DMS153 treated with DMSO at 0.1 percent for 48 hours (cell line): ENCODE data around the gene FASTK.

ENCODE experiments used
- DNase-seq: peaks from one replicate; lab custom pipeline; 2025; ENCODE audit not compliant: unreplicated experiment; lab: John Stamatoyannopoulos, UW

FASTK gene

GRCh38 chr7:151083071-151083823, 2.6 kb upstream of the FASTK start, which contains the start of gene TMUB1:
TSS of gene TMUB1 (minus strand) at chr7:151083493. CDS start at chr7:151082563, 930 bp downstream.
- DNase-seq = peak; percentile 29

DNA sequence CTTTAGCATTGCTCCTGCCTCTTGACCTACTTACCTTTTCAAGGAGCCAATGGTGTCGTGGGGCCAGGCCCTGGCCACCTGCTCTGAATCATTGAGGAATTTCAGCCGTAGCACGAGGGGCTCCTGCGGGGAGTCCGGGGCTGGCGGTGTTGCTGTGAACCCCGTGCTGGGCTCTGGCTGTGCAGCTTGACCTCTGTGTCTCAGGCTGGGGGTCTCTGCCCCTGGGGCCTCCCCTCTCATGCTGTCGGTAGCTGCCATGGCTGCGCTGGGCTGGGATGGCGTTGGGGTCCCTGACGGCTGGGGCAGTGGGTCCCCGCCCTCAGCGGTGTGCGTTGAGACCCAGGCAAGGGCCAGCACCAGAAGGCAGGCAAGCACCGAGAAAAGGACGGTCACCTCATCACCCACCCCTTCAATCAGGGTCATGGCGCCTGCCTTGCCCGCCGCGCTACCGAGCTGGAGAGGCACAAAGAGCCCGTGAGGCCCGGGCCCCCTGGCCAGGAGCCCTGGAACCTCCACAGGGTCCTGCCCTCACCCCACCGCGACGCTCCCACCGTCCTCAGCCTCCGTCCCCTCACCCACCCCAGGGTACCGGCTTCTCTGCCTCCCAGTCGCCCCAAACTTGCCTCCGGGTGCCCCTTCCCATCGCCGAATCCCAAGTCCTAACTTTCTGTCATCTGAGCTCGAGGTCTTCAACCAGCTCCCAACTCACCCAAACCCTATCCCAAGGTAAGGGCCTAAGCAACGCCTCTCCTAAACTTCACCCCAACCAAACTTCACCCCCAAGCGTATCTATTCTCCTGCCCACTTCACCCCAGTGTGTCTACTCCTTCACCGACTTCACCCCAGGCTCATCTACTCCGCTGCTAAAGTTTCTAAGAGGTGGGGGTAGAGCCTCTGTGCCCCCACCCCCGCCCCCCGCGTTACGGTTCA, 1.8 kb upstream of the FASTK start:
- no peak for DNase-seq

- no peak for DNase-seq
Measured at GRCh38 chr7:151081170-151082101, 827 bp upstream of the FASTK start.

DNA sequence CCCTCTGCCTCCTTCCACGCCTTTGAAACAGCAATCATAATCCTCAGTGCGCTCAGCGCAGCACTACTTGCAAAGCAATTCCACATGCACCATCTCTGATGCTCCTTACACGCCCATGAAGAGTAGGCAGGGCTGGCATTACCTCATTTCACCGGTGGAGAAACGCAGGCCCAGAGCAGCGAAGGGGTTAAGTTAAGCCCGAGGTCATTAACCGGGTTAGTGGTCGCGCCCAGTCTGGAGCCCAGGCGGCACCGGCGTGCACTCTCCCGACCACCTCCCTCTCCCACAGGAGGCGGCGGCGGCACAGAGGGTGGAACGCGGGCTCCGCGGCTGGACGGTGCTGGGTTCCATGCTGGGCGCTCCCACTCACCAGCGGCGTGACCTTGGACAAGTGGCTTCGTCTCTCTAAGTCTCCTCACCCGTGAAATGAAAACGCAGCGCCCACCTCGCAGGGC, 515 bp downstream of the FASTK start:
- no peak for DNase-seq

DNA sequence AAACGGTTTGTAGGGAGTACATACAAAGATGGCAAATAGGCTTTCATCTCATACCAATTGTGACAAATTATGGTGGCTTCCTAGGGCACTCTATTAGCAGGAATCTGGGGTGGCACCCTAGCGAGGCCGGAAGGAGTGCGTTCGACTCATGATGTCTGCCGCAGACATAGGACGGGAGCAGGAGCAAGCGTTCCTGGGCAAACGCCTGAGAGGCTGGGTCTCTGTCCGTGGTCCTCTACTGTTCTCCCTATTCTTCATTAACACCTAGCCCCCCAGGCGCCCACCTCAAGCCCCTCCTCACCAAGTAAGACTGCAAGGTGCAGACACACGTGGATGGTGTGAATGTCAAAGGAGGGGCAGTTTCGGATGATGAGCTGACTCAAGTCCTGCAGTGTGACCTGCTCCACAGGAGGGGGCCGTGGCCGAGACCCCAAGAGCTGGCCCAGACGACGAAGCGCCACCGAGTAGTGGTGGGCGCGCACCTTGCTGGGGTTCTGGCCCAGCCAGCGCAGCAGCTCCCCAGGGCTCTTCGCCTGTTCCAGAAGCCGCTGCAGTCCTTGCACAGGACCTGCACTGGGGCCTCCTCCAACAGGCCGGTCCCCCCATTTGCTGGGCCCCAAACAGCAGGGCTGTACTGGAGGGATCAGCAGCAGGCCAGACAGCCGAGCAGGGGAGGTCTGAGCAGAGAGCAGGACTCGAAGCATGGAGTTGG, 1.3 kb downstream of the FASTK start:
- no peak for DNase-seq

- no peak for DNase-seq
Measured at GRCh38 chr7:151078233-151079040, 2.2 kb downstream of the FASTK start.

DNA sequence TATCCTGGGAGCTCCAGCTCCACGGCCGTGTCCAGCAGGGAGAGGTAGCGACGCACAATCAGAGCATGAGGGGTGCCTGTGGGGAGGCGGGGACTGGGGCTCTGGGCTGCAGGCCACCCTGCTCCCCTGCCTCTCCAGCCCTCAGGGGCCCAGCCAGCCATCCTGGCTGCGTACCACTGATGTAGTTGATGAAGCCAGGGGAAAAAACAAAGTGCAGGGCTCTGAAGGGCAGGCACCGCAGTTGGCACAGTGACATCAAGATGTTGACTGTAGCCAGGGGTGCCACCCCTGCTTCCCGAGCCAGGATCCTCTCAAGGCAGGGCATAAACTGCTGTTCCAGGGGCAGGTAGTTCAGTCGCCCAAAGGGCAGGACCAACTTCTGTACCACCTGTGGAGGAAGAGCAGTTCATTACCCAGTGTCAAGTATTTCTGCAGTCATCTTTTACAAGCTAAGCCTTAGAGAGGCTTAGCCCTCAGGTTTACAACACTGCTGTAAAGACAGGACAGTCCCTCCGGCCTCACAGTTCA, 2.8 kb downstream of the FASTK start:
- DNase-seq = no peak

GRCh38 chr7:151076863-151077704, 3.5 kb downstream of the FASTK start:
- no peak for DNase-seq

DNA sequence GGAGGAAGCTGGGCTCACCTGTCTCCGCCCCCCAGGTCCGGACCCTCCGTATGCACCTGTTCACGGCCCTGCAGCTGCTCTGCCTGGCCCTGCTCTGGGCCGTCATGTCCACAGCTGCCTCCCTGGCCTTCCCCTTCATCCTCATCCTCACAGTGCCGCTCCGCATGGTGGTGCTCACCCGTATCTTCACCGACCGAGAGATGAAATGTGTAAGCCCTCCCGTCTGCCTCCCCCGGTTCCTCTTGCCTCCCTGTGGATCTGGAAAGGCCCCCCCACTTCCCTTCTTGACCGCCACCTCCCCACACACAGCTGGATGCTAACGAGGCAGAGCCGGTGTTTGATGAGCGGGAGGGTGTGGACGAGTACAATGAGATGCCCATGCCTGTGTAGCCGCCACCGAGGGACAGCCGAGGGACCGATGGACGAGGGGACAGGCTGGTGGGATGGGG, 4.6 kb downstream of the FASTK start:
- no peak for DNase-seq

DNA sequence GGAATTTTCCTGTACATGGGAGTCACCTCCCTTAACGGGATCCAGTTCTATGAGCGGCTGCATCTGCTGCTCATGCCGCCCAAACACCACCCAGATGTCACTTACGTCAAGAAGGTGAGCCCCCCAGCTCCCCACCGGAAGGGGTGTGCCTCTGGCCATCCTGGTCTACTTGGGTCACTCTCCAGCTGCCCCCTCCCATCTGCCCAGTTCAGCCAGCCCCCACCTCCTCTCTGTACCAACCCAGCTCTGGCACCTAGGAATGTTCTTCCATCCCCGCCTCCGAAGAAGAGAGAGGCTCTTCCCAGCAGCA, 5.0 kb downstream of the FASTK start:
- DNase-seq = no peak

DNA sequence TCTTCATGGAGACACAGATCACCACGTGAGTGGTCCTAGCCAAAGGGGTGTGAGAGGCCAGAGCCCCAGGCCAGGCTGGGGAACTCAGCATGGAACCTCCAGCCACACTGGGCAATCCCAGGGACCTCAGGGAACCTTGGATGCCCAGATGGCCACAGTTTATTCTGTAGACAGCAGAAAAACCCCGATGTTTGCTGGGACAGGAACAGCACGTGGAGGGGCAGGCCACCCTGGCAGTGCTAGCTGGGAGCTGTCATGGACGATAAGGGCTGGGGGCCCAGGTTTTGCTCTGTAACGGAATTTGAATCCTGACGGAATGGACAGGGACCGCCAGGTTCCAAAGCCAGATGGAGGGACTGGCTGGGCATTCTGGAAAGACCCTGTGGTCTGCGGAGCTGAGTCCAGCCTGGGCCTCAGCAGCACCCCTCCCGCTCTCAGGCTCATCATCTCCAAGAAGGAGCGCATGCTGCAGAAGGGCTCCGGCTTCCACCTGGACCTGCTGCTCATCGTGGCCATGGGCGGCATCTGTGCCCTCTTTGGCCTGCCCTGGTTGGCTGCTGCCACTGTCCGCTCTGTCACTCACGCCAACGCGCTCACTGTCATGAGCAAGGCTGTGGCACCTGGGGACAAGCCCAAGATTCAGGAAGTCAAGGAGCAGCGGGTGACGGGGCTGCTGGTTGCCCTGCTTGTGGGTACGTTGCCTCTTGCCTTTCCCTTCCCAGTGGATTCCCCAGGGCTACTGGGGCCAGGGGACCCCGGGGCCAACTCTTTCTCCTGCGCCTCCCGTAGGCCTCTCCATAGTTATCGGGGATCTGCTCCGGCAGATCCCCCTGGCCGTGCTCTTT, 5.6 kb downstream of the FASTK start:
- no peak for DNase-seq

GRCh38 chr7:151073990-151074389, 6.6 kb downstream of the FASTK start:
- DNase-seq = no peak

DNA sequence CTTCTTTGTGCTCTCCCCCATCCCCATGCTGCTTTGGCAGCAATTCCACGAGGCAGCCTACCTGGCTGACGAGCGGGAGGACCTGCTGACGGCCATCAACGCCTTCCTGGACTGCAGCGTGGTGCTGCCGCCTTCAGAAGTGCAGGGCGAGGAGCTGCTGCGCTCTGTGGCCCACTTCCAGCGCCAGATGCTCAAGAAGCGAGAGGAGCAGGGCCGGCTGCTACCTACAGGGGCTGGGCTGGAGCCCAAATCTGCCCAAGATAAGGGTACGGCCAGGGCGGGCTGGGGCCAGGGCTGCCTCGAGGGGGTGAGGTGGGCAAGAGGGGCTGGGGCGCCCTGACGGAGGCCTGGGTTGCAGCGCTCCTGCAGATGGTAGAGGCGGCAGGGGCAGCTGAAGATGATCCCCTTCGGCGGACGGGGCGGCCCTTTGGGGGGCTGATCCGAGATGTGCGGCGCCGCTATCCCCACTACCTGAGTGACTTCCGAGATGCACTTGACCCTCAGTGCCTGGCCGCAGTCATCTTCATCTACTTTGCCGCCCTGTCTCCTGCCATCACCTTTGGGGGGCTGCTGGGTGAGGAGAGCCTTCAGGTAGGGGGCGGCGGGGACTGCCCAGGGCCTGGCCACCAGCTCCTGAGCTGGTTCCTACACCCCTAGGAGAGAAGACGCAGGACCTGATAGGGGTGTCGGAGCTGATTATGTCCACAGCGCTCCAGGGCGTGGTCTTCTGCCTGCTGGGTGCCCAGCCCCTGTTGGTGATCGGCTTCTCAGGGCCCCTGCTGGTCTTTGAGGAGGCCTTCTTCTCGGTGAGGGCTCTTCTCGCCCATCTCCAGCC, 9.4 kb downstream of the FASTK start:
- DNase-seq = no peak

- no peak for DNase-seq
Measured at GRCh38 chr7:151070574-151070960, 10.0 kb downstream of the FASTK start.

DNA sequence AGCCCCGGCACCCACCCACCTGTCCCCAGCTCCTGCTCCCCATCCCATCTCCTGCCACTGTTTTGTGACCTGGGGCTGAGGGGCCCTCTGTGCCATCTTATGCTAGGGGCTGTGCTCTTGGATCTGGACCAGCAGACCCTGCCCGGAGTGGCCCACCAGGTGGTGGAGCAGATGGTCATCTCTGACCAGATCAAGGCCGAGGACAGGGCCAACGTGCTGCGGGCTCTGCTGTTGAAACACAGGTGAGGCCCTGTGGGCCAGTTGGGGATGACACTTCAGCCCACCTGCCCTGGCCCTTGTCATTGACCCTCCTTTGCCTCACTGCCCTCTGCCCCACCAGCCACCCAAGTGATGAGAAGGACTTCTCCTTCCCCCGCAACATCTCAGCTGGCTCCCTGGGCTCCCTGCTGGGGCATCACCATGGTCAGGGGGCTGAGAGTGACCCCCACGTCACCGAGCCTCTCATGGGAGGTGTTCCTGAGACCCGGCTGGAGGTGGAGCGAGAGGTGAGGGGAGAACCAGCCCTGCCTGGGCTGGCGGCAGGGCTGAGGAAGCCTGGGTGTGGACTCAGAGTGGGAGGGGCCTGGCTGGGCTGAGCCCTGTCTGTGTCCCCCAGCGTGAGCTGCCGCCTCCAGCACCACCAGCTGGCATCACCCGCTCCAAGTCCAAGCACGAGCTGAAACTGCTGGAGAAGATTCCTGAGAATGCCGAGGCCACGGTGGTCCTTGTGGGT, 10.6 kb downstream of the FASTK start:
- no peak for DNase-seq
